Measurements from ENCODE around the gene RAB3GAP1. TPM values are rescaled to one million over a fixed set of nuclear protein-coding genes. Genes with fewer than 3 reads are reported as not detected.
"Not testable (repeated sequence)": the region's sequence is repeated elsewhere in the genome, so short reads cannot be mapped to it uniquely, and the experiment has no call there.

Gene RAB3GAP1
- total RNA-seq, 1 experiment from 2014 or later: 84.6 TPM

DNA sequence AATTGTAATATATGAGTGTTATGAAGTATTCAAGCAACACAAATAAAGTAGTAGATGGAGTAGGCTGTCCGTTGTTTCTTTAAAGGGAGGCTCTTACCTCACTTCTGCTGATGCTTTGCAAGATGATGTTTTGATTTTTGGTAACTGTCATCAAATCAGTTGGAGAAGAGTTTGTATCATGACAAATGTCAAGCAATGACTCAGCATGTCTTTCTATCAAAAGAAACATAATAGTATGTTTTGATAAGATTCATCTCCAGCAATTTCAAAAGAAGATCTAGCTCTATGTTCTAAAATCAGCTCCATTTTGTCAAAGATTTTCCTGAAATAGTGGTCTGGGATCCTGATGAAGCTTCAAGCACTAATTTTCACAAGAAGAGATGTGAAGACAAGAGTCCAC, 30.5 kb upstream of the RAB3GAP1 start:
- Histone ChIP-seq H3K4me3 (ENCODE audit: low read length) (no peak overlapping the region), H3K79me2 (ENCODE audit: low read length) (no peaks in the 10 kb centered on the region), H3K9me3 (ENCODE audit: low read length) (no peaks in the 10 kb centered on the region), H3K27ac (ENCODE audit: low read length) (no peak overlapping the region), H3K36me3 (ENCODE audit: insufficient read depth, low read length) (no peaks in the 10 kb centered on the region), H3K9me2 (replicated peaks; ENCODE audit: insufficient read depth, low read length) (no peaks in the 10 kb centered on the region), H3K4me1 (ENCODE audit: low read length) (no peaks in the 10 kb centered on the region), H3K27me3 (ENCODE audit: low read length) (no peaks in the 10 kb centered on the region), H4K20me1 (ENCODE audit: insufficient read depth, low read depth, low read length) (no peaks in the 10 kb centered on the region), H2AFZ (ENCODE audit: low read length) (no peak overlapping the region), H3K9ac (ENCODE audit: low read length) (no peak overlapping the region), H3K4me2 (ENCODE audit: low read depth, low read length, poor library complexity, severe bottlenecking) (no peak overlapping the region)
- DNase-seq: no peak

DNA sequence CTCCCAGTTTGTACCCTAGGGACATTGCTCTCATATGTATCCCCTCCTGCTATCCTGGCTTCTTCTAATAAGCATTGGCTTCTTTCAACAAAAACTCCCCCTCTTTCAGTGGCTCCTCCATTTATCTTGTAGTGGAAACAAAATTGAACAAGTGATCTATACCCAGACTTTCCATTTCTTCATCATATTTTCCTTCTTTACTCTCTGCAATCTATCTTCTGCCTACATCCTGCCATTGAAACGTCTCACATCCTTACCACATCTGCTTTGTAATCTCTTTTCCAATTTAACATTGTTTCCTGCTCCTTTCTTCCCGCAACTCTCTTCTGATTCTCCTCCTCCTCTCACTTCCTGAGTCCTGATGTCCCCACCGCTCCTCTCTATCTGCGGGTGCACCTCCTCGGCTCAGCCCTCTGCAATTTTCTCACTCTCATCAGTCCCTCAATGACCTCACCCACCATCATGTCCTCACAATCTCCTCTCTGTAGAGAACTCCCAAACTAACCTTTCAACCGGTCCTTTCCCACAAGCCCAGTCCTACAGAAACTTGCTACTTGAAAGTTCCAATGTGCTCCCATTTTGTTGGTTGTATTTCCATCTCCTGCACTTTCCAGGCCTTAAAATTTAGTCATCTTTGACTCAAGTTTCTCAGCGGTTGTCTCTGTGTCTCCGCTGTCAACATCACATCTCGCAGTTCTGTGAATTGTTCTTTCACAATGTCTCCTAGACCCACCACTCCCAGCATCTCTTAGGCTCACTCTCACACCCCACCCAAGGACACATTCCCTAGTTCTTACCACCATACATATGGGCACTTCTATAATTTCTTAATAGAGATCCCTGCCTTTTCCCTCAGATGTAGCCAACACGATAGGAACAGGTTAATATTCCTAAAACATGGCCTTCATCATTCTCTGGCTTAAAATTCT, 28.9 kb upstream of the RAB3GAP1 start:
- Histone ChIP-seq H3K9me3 (ENCODE audit: low read length) (no peaks in the 10 kb centered on the region), H3K36me3 (ENCODE audit: insufficient read depth, low read length) (no peaks in the 10 kb centered on the region), H3K4me2 (ENCODE audit: low read depth, low read length, poor library complexity, severe bottlenecking) (no peak overlapping the region), H3K27ac (ENCODE audit: low read length) (no peak overlapping the region), H3K9ac (ENCODE audit: low read length) (no peak overlapping the region), H2AFZ (ENCODE audit: low read length) (no peak overlapping the region), H3K4me3 (ENCODE audit: low read length) (no peak overlapping the region), H3K9me2 (replicated peaks; ENCODE audit: insufficient read depth, low read length) (no peaks in the 10 kb centered on the region), H3K27me3 (ENCODE audit: low read length) (no peaks in the 10 kb centered on the region), H3K4me1 (ENCODE audit: low read length) (no peaks in the 10 kb centered on the region), H3K79me2 (ENCODE audit: low read length) (no peaks in the 10 kb centered on the region), H4K20me1 (ENCODE audit: insufficient read depth, low read depth, low read length) (no peaks in the 10 kb centered on the region)
- DNase-seq: no peak

DNA sequence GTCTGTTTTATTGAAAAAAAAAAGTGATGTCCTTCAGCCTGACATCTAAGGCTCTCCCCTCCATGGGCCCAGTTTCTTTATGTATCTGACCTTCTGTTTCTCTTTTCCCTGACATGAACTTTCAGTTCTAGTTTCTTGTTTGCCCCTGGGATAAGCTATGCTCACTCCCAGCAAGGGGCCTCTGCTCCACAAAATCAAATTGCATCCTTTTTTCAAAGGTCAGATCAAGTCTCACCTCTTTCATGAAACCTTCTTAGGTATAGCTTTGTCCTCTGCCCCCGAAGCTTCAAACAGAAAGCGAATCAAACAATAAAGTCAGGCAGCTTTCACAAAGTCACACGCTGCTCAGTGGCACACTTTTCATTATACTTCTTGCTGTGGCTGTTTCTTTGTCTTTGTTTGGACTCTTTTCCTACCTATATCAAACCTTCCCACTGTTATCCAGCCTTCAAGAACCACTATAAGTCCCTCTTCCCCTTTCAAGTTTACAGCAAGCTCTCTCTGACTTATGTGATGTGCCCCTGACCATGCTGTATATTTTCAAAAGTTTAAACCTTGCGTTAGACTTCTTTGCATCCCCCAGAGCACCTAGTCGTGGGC, 28.1 kb upstream of the RAB3GAP1 start:
- Histone ChIP-seq H3K9me2 (replicated peaks; ENCODE audit: insufficient read depth, low read length) (no peaks in the 10 kb centered on the region), H3K9me3 (ENCODE audit: low read length) (no peaks in the 10 kb centered on the region), H3K27ac (ENCODE audit: low read length) (no peak overlapping the region), H2AFZ (ENCODE audit: low read length) (no peak overlapping the region), H3K79me2 (ENCODE audit: low read length) (no peaks in the 10 kb centered on the region), H3K36me3 (ENCODE audit: insufficient read depth, low read length) (no peaks in the 10 kb centered on the region), H3K27me3 (ENCODE audit: low read length) (no peaks in the 10 kb centered on the region), H3K4me3 (ENCODE audit: low read length) (no peak overlapping the region), H3K9ac (ENCODE audit: low read length) (no peak overlapping the region), H3K4me2 (ENCODE audit: low read depth, low read length, poor library complexity, severe bottlenecking) (no peak overlapping the region), H3K4me1 (ENCODE audit: low read length) (no peaks in the 10 kb centered on the region), H4K20me1 (ENCODE audit: insufficient read depth, low read depth, low read length) (no peaks in the 10 kb centered on the region)
- DNase-seq: no peak

DNA sequence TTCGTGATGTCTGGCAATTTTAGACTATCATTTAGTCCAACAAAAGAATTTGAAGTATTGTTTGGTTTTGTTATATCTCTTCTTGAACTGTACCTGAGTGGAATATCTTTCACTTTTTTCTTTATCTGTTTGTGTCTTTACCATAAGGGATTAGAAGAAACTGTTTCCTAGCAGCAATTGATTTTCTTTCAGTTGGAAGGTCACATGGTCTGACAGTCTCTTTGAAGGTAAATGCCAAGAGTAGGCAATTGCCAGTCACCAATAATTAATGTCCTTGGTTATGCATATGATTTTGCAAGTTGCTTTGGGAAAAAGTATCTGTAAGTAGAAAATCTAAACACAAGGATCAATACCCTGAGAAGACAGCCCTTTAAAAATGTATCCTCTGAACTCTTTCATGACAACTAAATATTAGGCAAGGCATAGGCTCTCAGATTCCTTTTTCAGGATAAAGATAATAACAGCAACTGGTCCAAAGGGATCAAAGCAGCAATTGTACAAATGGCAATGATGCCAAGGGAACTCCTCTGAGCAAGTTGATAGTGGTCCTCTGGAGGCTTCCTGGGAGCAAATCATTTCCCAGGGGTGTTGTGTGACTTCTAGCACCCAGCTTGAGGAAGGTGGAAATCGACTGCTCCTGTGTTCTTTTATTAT, 22.5 kb upstream of the RAB3GAP1 start:
- Histone ChIP-seq H3K4me3 (ENCODE audit: low read length) (no peak overlapping the region), H3K9me2 (replicated peaks; ENCODE audit: insufficient read depth, low read length) (no peaks in the 10 kb centered on the region), H3K9me3 (ENCODE audit: low read length) (no peaks in the 10 kb centered on the region), H3K27ac (ENCODE audit: low read length) (no peak overlapping the region), H3K36me3 (ENCODE audit: insufficient read depth, low read length) (no peaks in the 10 kb centered on the region), H3K27me3 (ENCODE audit: low read length) (no peaks in the 10 kb centered on the region), H3K9ac (ENCODE audit: low read length) (no peak overlapping the region), H2AFZ (ENCODE audit: low read length) (no peak overlapping the region), H3K4me1 (ENCODE audit: low read length) (no peaks in the 10 kb centered on the region), H3K4me2 (ENCODE audit: low read depth, low read length, poor library complexity, severe bottlenecking) (no peak overlapping the region), H3K79me2 (ENCODE audit: low read length) (no peaks in the 10 kb centered on the region), H4K20me1 (ENCODE audit: insufficient read depth, low read depth, low read length) (no peaks in the 10 kb centered on the region)
- no peak for DNase-seq

DNA sequence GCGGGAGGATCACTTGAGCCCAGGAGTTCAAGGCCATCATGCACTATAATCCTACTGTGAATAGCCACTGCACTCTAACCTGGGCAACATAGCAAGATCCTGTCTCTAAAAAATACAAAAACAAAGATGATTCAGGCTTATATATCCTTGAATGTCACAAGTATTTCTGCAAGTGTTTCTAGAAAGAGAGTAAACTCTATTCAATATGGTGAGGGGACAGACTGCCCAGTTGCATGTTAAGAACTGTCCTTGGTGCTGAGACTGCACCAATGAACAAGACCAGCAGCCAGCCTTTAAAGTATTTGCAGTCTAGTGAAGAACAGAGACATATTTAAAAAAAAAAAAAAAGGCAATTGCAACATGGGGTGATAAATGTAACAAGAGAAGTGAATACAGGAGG, 21.3 kb upstream of the RAB3GAP1 start:
- Histone ChIP-seq H3K9ac (ENCODE audit: low read length) (no peak overlapping the region), H3K9me3 (ENCODE audit: low read length) (no peaks in the 10 kb centered on the region), H3K4me3 (ENCODE audit: low read length) (no peak overlapping the region), H3K27me3 (ENCODE audit: low read length) (no peaks in the 10 kb centered on the region), H2AFZ (ENCODE audit: low read length) (no peak overlapping the region), H3K36me3 (ENCODE audit: insufficient read depth, low read length) (no peaks in the 10 kb centered on the region), H3K9me2 (replicated peaks; ENCODE audit: insufficient read depth, low read length) (no peaks in the 10 kb centered on the region), H3K27ac (ENCODE audit: low read length) (no peak overlapping the region), H4K20me1 (ENCODE audit: insufficient read depth, low read depth, low read length) (no peaks in the 10 kb centered on the region), H3K4me2 (ENCODE audit: low read depth, low read length, poor library complexity, severe bottlenecking) (no peak overlapping the region), H3K79me2 (ENCODE audit: low read length) (no peaks in the 10 kb centered on the region), H3K4me1 (ENCODE audit: low read length) (no peaks in the 10 kb centered on the region)
- peak; percentile 62 for DNase-seq

DNA sequence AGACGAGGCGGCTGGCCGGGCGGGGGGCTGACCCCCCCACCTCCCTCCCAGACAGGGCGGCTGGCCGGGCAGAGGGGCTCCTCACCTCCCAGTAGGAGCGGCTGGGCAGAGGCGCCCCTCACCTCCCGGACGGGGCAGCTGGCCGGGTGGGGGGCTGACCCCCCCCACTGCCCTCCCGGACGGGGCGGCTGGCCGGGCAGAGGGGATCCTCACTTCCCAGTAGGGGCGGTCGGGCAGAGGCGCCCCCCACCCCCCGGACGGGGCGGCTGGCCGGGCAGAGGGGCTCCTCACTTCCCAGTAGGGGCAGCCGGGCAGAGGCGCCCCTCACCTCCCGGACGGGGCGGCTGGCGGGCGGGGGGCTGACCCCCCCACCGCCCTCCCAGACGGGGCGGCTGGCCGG, 18.9 kb upstream of the RAB3GAP1 start:
- H3K4me3 ChIP-seq (ENCODE audit: low read length); H3K36me3 ChIP-seq (ENCODE audit: insufficient read depth, low read length); H3K9me2 ChIP-seq (replicated peaks; ENCODE audit: insufficient read depth, low read length); DNase-seq; H3K27ac ChIP-seq (ENCODE audit: low read length); H2AFZ ChIP-seq (ENCODE audit: low read length); H3K4me2 ChIP-seq (ENCODE audit: low read depth, low read length, poor library complexity, severe bottlenecking); H3K9me3 ChIP-seq (ENCODE audit: low read length); H3K27me3 ChIP-seq (ENCODE audit: low read length); H4K20me1 ChIP-seq (ENCODE audit: insufficient read depth, low read depth, low read length); H3K79me2 ChIP-seq (ENCODE audit: low read length); H3K9ac ChIP-seq (ENCODE audit: low read length); H3K4me1 ChIP-seq (ENCODE audit: low read length): not testable (repeated sequence)

DNA sequence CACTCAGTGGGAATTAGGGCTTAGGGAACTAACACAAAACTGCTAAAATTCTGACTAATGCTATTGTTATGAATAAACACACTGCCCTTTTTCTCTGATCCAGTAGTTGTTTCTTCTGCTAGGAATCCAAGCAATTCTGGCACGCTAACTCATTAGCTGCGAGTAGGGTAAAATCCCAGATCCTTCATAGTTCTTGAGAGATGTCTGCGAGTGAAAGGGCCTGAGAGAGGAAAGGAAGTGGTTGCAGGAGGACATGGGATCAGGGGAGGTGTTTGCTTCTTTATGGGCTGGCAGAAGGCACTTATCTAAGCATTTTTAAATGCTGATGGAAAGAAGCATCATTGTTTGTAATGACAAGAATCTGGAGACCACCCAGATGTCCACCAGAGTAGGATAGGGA, 14.3 kb upstream of the RAB3GAP1 start:
- Histone ChIP-seq H3K9ac (ENCODE audit: low read length) (no peak overlapping the region), H3K4me2 (ENCODE audit: low read depth, low read length, poor library complexity, severe bottlenecking) (no peak overlapping the region), H3K9me2 (replicated peaks; ENCODE audit: insufficient read depth, low read length) (no peaks in the 10 kb centered on the region), H4K20me1 (ENCODE audit: insufficient read depth, low read depth, low read length) (no peaks in the 10 kb centered on the region), H3K79me2 (ENCODE audit: low read length) (no peaks in the 10 kb centered on the region), H3K9me3 (ENCODE audit: low read length) (no peaks in the 10 kb centered on the region), H3K27ac (ENCODE audit: low read length) (no peak overlapping the region), H3K27me3 (ENCODE audit: low read length) (no peaks in the 10 kb centered on the region), H3K4me1 (ENCODE audit: low read length) (no peaks in the 10 kb centered on the region), H3K4me3 (ENCODE audit: low read length) (no peak overlapping the region), H2AFZ (ENCODE audit: low read length) (no peak overlapping the region), H3K36me3 (ENCODE audit: insufficient read depth, low read length) (no peaks in the 10 kb centered on the region)
- DNase-seq: no peak

DNA sequence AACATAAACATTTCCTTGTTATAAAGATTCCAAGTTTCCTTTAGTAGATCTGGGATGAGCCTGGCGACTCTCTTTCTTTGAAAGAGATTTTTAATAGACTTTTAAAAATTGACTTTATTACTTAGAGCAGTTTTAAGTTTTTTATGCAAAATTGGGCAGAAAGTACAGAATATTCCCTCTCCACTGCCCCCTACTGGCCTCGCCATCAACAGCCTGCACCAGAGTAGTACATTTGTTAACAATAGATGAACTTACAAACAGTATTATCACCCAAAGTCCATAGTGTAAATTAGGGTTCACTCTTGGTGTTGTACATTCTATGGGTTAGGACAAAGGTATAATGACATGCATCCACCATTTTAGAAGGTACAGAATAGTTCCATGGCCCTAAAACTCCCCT, 8.7 kb upstream of the RAB3GAP1 start:
- H3K79me2 ChIP-seq (ENCODE audit: low read length): no peaks in the 10 kb centered on the region
- no peak overlapping the region for H3K4me2 ChIP-seq (ENCODE audit: low read depth, low read length, poor library complexity, severe bottlenecking)
- H2AFZ ChIP-seq (ENCODE audit: low read length): no peak overlapping the region
- H3K9me2 ChIP-seq (replicated peaks; ENCODE audit: insufficient read depth, low read length): no peaks in the 10 kb centered on the region
- H4K20me1 ChIP-seq (ENCODE audit: insufficient read depth, low read depth, low read length): no peaks in the 10 kb centered on the region
- no peaks in the 10 kb centered on the region for H3K9me3 ChIP-seq (ENCODE audit: low read length)
- peak; percentile 73 for DNase-seq
- no peaks in the 10 kb centered on the region for H3K27me3 ChIP-seq (ENCODE audit: low read length)
- H3K9ac ChIP-seq (ENCODE audit: low read length): no peak overlapping the region
- H3K36me3 ChIP-seq (ENCODE audit: insufficient read depth, low read length): no peaks in the 10 kb centered on the region
- H3K4me3 ChIP-seq (ENCODE audit: low read length): no peak overlapping the region
- H3K4me1 ChIP-seq (ENCODE audit: low read length): no peaks in the 10 kb centered on the region
- no peak overlapping the region for H3K27ac ChIP-seq (ENCODE audit: low read length)
